Hepatocyte (in vitro differentiated cells): Measurements from ENCODE around the gene CTNNA3.

Experiments
- EZH2 ChIP-seq: fragments of 200-600 bp; sonication (generic); IDR thresholded peaks from 2 replicates; pipeline ENCODE4 v1.6.1; 2016; ENCODE audit warnings: antibody characterized with exemption, mild to moderate bottlenecking, borderline replicate concordance
- EZH2phosphoT487 ChIP-seq: fragments of 200-600 bp; sonication (generic); IDR thresholded peaks from one replicate; pipeline ENCODE4 v1.6.1; 2018; ENCODE audit warnings: antibody characterized with exemption, mild to moderate bottlenecking, low read depth, moderate library complexity; ENCODE audit not compliant: unreplicated experiment, severe bottlenecking
- TF ChIP-seq, protein P1 (sequence below): fragments of 200-600 bp; sonication (generic); IDR thresholded peaks from 2 replicates; pipeline ENCODE4 v1.5.1; 2016; ENCODE audit warnings: antibody characterized with exemption, mild to moderate bottlenecking; ENCODE audit not compliant: poor library complexity

DNA sequence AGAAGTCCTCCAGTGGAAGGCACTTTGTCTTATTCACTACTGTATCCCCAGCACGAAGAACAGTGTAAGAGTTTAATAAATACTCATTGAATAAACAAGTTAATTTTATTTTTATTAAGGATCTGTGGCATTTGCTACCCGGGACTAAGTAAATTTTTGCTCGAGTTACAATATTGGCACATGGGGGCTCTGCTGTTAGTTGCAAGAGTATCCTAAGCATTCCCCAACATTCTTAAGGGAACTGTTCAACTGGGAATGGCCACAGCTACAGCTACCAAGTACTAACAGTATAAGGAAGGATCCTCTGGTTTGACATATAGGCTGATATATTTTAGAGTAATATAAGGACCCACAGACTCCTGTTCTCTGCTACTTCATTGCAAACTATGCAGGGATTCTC is 778.9 kb downstream of the CTNNA3 start:
- TF ChIP-seq, protein P1, sequence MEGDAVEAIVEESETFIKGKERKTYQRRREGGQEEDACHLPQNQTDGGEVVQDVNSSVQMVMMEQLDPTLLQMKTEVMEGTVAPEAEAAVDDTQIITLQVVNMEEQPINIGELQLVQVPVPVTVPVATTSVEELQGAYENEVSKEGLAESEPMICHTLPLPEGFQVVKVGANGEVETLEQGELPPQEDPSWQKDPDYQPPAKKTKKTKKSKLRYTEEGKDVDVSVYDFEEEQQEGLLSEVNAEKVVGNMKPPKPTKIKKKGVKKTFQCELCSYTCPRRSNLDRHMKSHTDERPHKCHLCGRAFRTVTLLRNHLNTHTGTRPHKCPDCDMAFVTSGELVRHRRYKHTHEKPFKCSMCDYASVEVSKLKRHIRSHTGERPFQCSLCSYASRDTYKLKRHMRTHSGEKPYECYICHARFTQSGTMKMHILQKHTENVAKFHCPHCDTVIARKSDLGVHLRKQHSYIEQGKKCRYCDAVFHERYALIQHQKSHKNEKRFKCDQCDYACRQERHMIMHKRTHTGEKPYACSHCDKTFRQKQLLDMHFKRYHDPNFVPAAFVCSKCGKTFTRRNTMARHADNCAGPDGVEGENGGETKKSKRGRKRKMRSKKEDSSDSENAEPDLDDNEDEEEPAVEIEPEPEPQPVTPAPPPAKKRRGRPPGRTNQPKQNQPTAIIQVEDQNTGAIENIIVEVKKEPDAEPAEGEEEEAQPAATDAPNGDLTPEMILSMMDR = peak; percentile 5
- no peak for TF ChIP-seq EZH2phosphoT487
- no peak for TF ChIP-seq EZH2
